GM18909 (cell line): Measurements from ENCODE around the gene DOCK9.

Experiments used
- ATAC-seq: cut with Tn5 transposase; IDR thresholded peaks from one replicate; pipeline ENCODE4 v1.9.1; 2021; ENCODE audit warnings: mild to moderate bottlenecking; ENCODE audit not compliant: unreplicated experiment, poor library complexity

Gene DOCK9

DNA sequence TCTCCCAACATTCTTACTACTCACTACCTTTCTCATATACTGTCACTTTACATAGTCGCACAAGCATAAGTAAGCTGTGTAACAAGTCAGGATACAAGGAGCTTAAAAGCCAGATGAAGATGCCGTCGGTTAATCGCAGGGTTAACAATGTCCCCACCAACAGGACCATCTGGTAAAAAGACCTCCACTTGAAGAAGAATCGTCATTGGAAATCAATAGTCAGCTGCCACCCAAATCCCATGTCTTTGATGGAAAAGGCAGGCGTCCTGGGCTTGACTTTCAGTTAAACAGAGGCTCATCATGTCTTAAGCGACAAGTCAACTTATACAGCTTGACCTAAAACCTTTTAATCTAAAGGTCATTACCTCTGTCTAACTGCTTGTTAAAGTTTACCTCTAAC lies 27.2 kb downstream of the DOCK9 start:
- no peak for ATAC-seq

GRCh38 chr13:98947925-98948324 lies 29.9 kb downstream of the DOCK9 start:
- ATAC-seq, result no peak

DNA sequence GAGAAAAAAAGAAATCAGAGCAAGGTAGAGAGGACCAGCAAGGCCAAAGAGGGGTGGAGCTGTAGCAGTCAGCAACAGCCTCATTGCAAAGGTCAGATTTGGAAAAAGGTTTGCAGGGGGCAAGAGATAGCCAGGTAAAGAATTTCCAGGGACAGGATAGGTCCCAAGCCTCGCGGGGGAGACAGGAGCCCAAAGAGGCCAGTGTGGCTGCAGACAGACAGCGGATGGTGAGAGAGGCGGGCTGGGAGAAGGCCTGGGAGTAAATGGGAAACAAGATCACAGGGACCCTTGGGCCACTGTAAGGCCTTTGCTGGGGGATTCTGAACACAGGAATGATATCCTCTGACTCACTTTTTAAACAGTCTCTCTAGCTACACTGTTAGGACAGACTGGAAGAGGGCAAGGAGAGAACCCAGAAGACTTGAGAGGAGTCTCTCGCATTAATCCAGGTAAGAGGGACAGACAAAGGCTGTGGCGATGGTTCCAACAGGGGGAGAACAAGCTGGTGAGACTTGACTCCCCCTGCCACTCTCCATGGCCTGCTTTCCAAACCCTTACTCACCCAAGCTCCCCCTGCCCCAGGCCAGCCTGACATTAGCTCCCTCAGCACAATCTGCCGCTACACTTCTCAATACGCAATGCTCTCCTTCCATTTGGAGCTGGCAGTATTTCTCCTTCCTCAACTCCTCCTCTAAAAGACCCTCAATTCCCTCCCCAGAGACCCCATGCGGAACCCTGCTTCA lies 31.8 kb downstream of the DOCK9 start:
- no peak for ATAC-seq

DNA sequence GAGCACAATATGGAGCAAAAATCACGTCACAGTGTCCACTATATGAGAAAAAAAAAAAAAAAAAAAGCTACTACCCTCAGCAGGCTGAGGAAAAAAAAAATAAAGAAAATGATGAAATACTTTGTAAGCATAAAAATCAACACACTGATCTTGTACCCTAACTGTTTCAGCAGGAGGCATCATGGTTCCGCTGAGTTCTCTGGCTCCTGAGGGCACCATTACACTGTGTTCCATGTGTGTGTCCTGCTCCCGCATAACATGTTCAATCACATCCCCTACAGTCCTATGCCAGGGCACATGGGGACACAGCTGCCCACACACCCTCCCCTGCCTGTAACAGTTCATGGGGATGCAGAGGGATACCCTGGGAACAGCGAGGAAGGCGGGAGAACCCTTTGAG lies 33.5 kb downstream of the DOCK9 start:
- ATAC-seq, result no peak

- ATAC-seq, result no peak
Observed at GRCh38 chr13:98942997-98943396, 34.9 kb downstream of the DOCK9 start.

- ATAC-seq, result no peak
Observed at GRCh38 chr13:98942485-98942884, 35.4 kb downstream of the DOCK9 start.

DNA sequence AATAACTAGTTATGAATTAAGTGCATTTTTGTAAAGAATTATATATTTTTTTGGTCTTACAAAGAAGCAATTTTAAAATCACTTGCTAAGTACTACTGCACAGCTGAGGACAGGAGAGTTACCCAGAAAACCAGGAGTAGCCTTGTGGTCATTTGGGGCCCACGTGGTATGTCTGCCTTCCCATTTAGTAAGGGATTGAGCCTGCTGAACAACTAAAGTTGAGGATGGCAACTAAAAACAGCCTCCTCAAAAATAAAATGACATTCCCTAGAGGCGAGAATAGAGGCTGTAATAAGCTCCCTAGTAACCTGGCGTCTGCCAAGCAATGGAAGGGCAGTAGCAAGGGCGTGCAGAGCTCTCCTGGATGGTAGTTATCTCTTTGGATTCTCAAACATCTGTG lies 36.3 kb downstream of the DOCK9 start:
- ATAC-seq, result no peak

- no peak for ATAC-seq
Observed at GRCh38 chr13:98941126-98941525, 36.7 kb downstream of the DOCK9 start.

GRCh38 chr13:98940325-98941001 lies 37.4 kb downstream of the DOCK9 start:
- ATAC-seq, result no peak

DNA sequence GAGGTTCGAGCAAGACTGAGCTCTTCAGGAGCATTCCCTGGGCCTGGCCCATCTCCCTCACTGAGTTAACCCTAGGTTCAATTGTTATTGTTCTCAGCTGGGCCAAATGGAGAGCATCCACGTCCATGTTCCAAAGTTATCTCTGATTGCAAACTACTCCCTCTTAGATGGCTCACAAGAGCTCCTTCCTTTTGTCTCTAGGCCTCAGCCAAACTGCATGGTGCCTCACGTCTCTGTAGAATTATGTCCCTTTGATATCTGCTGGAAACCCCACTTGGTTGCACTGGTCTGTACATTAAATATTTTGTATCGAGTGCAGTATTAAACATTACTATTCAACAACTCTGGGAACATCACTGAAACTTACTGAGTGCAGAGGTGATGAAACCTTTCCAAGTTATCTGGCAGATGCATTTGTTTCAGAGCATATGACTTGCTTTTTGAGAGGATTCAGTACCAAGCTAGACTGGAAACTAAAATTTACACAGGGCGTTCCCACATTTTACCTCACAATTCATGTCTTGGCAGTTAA lies 38.1 kb downstream of the DOCK9 start:
- no peak for ATAC-seq

- no peak for ATAC-seq
Observed at GRCh38 chr13:98938801-98939200, 39.1 kb downstream of the DOCK9 start.

DNA sequence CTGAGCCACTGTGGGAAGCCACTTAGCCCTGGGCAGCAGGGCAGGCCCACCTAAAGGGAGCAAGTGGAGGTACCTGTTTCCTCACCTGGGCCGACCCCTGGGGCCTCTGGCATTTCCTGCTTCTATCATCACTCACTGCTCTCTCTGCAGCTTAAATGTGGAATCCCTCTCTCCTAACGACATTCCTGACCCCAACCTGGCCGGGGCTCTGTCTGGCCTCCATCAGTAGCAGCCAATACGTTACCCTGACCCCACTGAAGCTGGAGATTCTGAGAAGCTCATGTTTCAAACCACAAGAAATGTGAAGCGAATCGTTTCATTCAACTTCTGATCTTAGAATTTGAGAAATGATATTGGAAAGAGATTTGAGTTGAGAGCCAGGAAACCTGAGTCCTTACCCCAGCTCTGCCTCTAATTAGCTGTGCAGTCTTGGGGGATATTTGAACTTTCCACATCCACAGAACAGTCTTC lies 39.9 kb downstream of the DOCK9 start:
- no peak for ATAC-seq

DNA sequence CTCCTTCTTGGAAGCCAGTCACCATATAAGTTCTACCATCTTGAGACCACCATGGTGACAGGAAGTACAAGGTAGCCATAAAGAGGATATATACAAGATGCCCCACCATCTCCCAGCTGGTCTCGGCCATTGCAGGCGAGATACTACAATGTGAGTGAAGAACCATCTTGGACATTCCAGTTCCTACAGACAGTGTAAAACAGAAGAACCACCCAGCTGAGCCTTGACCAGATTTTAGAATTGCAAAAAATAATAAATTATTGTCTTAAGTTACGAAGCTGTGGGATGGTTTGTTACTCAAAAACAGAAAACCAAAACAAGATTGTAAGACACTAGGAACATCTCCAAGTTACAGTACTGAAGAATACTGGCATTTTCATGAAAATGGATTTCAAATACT lies 43.6 kb downstream of the DOCK9 start:
- ATAC-seq, result no peak

DNA sequence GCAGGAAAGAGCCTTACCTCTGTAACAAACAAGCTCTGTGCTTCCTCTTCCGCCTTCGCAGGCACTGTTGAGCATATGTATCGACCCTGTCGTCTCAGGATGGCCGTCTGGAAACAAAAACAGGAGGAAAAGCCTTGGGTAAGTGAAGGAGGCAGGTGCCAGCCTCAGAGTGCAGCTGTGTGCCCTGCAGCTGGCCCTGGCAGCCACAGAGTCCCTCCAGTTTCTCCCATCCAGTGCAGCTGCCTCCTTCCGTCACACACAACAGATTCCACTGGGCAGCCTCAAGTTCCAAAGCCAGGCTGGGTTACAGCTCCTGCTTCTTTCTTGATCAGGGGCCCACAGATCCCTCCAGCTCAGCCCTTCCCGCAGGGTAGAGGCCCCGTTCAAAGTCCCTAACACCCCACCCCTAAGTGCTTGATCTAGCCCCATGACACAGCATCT lies 47.7 kb downstream of the DOCK9 start:
- no peak for ATAC-seq

GRCh38 chr13:98927951-98928927 lies 49.6 kb downstream of the DOCK9 start:
- ATAC-seq, result no peak

GRCh38 chr13:98925949-98926348 lies 51.9 kb downstream of the DOCK9 start:
- ATAC-seq, result no peak

DNA sequence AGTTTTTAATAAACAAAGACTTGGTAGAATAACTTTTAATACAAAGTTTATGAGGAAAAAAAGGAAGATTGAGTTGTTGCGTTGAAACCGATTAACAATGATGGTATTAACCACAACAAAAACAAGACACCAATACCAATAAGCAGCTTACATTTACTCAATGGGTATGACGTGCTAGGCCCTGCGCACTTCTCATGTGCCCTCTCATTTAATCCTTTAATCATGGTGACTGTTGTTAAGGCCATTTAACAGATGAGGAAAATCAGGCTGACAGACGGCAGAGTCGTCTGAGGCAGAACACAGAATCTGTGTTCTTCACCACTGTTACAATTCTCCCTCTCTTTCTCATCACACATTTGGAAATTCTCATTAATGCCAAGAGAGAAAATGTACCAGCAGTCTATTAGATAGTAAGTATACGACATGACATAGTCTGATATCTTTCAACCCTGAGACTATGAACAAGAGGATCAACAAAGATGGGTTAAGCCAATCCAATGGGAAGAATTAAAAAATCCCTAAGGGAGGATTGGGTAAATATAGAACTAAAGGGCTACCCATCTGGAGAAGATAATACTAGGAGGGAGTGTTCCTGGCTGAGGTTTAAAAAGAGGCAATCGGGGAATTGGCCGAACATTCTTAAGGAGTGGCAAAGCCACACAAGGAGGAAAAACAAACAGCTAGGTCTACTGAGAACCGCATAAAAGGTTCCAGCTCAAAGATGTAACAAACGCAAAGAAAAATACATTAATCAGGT lies 54.0 kb downstream of the DOCK9 start:
- no peak for ATAC-seq

- ATAC-seq, result no peak
Observed at GRCh38 chr13:98922306-98922705, 55.6 kb downstream of the DOCK9 start.

- no peak for ATAC-seq
Observed at GRCh38 chr13:98921786-98922185, 56.1 kb downstream of the DOCK9 start.
